Thyroid gland (tissue), 4 donors: ENCODE data around the gene ACTR2.
"Not testable (repeated sequence)": the region's sequence is repeated elsewhere in the genome, so short reads cannot be mapped to it uniquely, and the experiment has no call there.

Experiments used
- POLR2A ChIP-seq, 2 donors: fragments of 450-650 bp; IDR thresholded peaks; one replicate each; pipeline ENCODE4 v1.6.1; 2017; ENCODE audit warnings: antibody characterized with exemption in 2 of 2, mild to moderate bottlenecking in 2 of 2, moderate library complexity in 1 of 2
- TF ChIP-seq, protein P1 (sequence below), 6 experiments: fragments of 200-600 bp in 3 of 6; fragments of 450-650 bp in 3 of 6; sonication (generic) in 3 of 6; IDR thresholded peaks; one replicate each; pipeline ENCODE4 v1.5.1; 2016 to 2019; ENCODE audit warnings: antibody characterized with exemption in 6 of 6, mild to moderate bottlenecking in 2 of 6, inconsistent platforms in 1 of 6, moderate library complexity in 1 of 6

GRCh38 chr2:65317351-65317750 lies 89.7 kb downstream of the ACTR2 start:
- TF ChIP-seq, protein P1, sequence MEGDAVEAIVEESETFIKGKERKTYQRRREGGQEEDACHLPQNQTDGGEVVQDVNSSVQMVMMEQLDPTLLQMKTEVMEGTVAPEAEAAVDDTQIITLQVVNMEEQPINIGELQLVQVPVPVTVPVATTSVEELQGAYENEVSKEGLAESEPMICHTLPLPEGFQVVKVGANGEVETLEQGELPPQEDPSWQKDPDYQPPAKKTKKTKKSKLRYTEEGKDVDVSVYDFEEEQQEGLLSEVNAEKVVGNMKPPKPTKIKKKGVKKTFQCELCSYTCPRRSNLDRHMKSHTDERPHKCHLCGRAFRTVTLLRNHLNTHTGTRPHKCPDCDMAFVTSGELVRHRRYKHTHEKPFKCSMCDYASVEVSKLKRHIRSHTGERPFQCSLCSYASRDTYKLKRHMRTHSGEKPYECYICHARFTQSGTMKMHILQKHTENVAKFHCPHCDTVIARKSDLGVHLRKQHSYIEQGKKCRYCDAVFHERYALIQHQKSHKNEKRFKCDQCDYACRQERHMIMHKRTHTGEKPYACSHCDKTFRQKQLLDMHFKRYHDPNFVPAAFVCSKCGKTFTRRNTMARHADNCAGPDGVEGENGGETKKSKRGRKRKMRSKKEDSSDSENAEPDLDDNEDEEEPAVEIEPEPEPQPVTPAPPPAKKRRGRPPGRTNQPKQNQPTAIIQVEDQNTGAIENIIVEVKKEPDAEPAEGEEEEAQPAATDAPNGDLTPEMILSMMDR (IDR thresholded peaks at IDR 0.05) = not testable (repeated sequence)
- TF ChIP-seq POLR2A (IDR thresholded peaks at IDR 0.05) = not testable (repeated sequence)
